HepG2 (cell line): Measurements from ENCODE around the gene UNC5CL. TPM values are rescaled to one million over a fixed set of nuclear protein-coding genes. Genes with fewer than 3 reads are reported as not detected.

Experiments
- ARNTL ChIP-seq: sonication (generic); formaldehyde crosslinking; IDR thresholded peaks from 2 replicates; pipeline ENCODE4 v1.4.0; 2020; ENCODE audit warnings: mild to moderate bottlenecking, missing genetic modification reagents
- GZF1 ChIP-seq: sonication (generic); formaldehyde crosslinking; IDR thresholded peaks from 2 replicates; pipeline ENCODE4 v1.5.1; 2020; ENCODE audit warnings: mild to moderate bottlenecking, missing genetic modification reagents
- HNF4G ChIP-seq, 2 experiments: sonication (generic) in 1 of 2; formaldehyde crosslinking in 1 of 2; IDR thresholded peaks; 2 replicates each; pipeline versions ENCODE4 v1.4.0 to v1.6.1; 2011 to 2020; ENCODE audit warnings: borderline replicate concordance in 2 of 2, low read depth in 2 of 2, mild to moderate bottlenecking in 2 of 2, low read length in 1 of 2, missing genetic modification reagents in 1 of 2, moderate library complexity in 1 of 2
- HNRNPK ChIP-seq: fragments of 200-400 bp; formaldehyde crosslinking; IDR thresholded peaks from 2 replicates; pipeline ENCODE4 v1.6.1; 2018; ENCODE audit warnings: low read length, low read depth, moderate library complexity, mild to moderate bottlenecking; ENCODE audit not compliant: poor library complexity, severe bottlenecking
- IRF1 ChIP-seq: sonication (generic); formaldehyde crosslinking; IDR thresholded peaks from 2 replicates; pipeline ENCODE4 v1.4.0; 2020; ENCODE audit warnings: low read depth, mild to moderate bottlenecking, missing genetic modification reagents
- KLF12 ChIP-seq: sonication (generic); formaldehyde crosslinking; IDR thresholded peaks from 2 replicates; pipeline ENCODE4 v1.4.0; 2020; ENCODE audit warnings: missing genetic modification reagents, borderline replicate concordance
- NCOA2 ChIP-seq: sonication (generic); formaldehyde crosslinking; IDR thresholded peaks from 2 replicates; pipeline ENCODE4 v1.8.0; 2022; ENCODE audit warnings: inconsistent platforms
- PHF8 ChIP-seq: sonication (generic); formaldehyde crosslinking; IDR thresholded peaks from 2 replicates; pipeline ENCODE4 v1.5.0; 2020; ENCODE audit warnings: missing genetic modification reagents
- RNF2 ChIP-seq: fragments of 450-650 bp; conservative IDR thresholded peaks from 2 replicates; pipeline ENCODE4 v1.6.1; 2016; ENCODE audit warnings: low read depth
- RXRA ChIP-seq: sonication (generic); formaldehyde crosslinking; IDR thresholded peaks from 2 replicates; pipeline ENCODE4 v1.5.1; 2020; ENCODE audit warnings: missing genetic modification reagents
- SALL2 ChIP-seq: sonication (generic); formaldehyde crosslinking; IDR thresholded peaks from 2 replicates; pipeline ENCODE4 v1.8.1; 2023; ENCODE audit warnings: mild to moderate bottlenecking, missing genetic modification reagents, inconsistent platforms
- TCF7 ChIP-seq: sonication (generic); IDR thresholded peaks from 2 replicates; pipeline ENCODE4 v1.6.1; 2016; ENCODE audit warnings: antibody characterized with exemption, low read depth
- ZBTB7A ChIP-seq: sonication (generic); formaldehyde crosslinking; IDR thresholded peaks from 2 replicates; pipeline ENCODE4 v1.8.0; 2022; ENCODE audit warnings: mild to moderate bottlenecking, missing genetic modification reagents
- ZNF101 ChIP-seq: sonication (generic); formaldehyde crosslinking; IDR thresholded peaks from 2 replicates; pipeline ENCODE4 v1.4.0; 2020; ENCODE audit warnings: mild to moderate bottlenecking, low read depth, missing genetic modification reagents, borderline replicate concordance
- ZNF292 ChIP-seq: sonication (generic); formaldehyde crosslinking; IDR thresholded peaks from 2 replicates; pipeline ENCODE4 v1.8.1; 2022; ENCODE audit warnings: mild to moderate bottlenecking, low read depth, missing genetic modification reagents, borderline replicate concordance
- ZNF451 ChIP-seq: sonication (generic); formaldehyde crosslinking; IDR thresholded peaks from 2 replicates; pipeline ENCODE4 v1.5.0; 2020; ENCODE audit warnings: mild to moderate bottlenecking, missing genetic modification reagents
- ZNF550 ChIP-seq: sonication (generic); formaldehyde crosslinking; IDR thresholded peaks from 2 replicates; pipeline ENCODE4 v1.4.0; 2020; ENCODE audit warnings: mild to moderate bottlenecking, missing genetic modification reagents, borderline replicate concordance
- ZNF598 ChIP-seq: sonication (generic); formaldehyde crosslinking; IDR thresholded peaks from 2 replicates; pipeline ENCODE4 v1.5.1; 2020; ENCODE audit warnings: mild to moderate bottlenecking, missing genetic modification reagents, borderline replicate concordance
- ZNF75D ChIP-seq: sonication (generic); formaldehyde crosslinking; IDR thresholded peaks from 2 replicates; pipeline ENCODE4 v1.8.1; 2023; ENCODE audit warnings: missing genetic modification reagents, mild to moderate bottlenecking, borderline replicate concordance
- ZNF770 ChIP-seq: sonication (generic); formaldehyde crosslinking; IDR thresholded peaks from 2 replicates; pipeline ENCODE4 v1.5.0; 2020; ENCODE audit warnings: mild to moderate bottlenecking, missing genetic modification reagents
- ZNF816 ChIP-seq: sonication (generic); formaldehyde crosslinking; IDR thresholded peaks from 2 replicates; pipeline ENCODE4 v1.8.0; 2022; ENCODE audit warnings: missing genetic modification reagents, mild to moderate bottlenecking, borderline replicate concordance
- ZNF879 ChIP-seq: sonication (generic); formaldehyde crosslinking; IDR thresholded peaks from 2 replicates; pipeline ENCODE4 v1.8.1; 2023; ENCODE audit warnings: missing genetic modification reagents
- polyA plus RNA-seq, 8 experiments: library from polyadenylated mRNA; depleted of rRNA in 3 of 8; stranded (reverse) in 7 of 8; unstranded in 1 of 8; fragments of >200 nt; fragmentation: Illumina TruSeq in 4 of 8; extraction: Trizol in 4 of 8; gene quantifications; 2 replicates each; pipeline versions ENCODE4 v1.2.1 to v1.2.3, GENCODE V29; 2011 to 2016; ENCODE audit warnings: low read depth in 4 of 8, missing spikeins in 1 of 8, mixed read lengths in 1 of 8; ENCODE audit not compliant: insufficient read depth in 1 of 8
- total RNA-seq, 5 experiments: library from RNA; depleted of rRNA; stranded (reverse); fragments of >200 nt; fragmentation: Illumina TruSeq; extraction: Trizol; gene quantifications; 2 replicates each; pipeline ENCODE4 v1.2.3, GENCODE V29; 2016; ENCODE audit warnings: low read depth in 1 of 5
- TF ChIP-seq, protein P1 (sequence below): IDR thresholded peaks from 2 replicates; pipeline ENCODE4 v1.6.1; 2016; ENCODE audit warnings: missing genetic modification reagents, missing compliant biosample characterization
- TF ChIP-seq, protein P2 (sequence below): sonication (generic); formaldehyde crosslinking; IDR thresholded peaks from 2 replicates; pipeline ENCODE4 v1.4.0; 2020; ENCODE audit warnings: missing genetic modification reagents, borderline replicate concordance

Gene UNC5CL
- total and polyA plus RNA-seq, 2 of the 13 experiments (the other 11 are each of a cell fraction or from before 2014, with no cell fraction given), result 2.4 to 2.5 TPM

DNA sequence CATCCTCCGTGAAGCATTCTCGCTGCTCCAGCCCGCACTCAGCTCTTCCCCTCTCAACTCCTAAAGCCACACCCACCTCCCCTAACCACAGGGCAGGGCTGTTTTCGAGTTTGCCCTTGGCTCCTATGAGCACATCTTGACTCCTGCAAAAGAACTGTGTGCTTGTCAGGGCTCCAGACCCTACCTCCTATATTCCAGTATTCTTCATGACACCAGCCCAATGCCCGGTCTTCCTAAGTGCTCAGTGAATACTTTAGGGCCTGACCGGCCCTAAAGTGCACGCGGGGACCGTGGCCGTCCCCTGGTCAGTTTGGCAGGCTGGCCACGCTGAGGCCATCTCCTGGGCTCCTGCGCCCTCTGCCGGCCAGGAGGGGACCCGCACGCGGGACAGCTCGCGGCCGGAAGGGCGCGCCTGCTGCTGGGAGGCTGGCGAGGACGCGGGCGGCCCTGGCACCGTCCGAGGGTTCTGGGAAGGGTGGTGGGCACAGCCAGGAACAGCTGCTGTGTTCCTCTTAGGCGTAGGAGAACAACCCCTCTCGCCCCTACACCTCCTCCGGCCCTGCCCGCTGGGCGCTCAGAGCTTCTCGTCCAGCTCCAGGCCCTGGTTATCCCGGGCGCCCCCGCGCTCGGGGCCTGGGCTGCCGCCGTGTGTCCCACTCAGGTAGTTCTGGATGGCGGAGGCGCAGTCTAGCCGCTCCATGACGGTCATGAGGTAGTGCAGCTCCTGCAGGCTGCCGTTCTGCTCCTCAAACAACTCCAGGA, 11.0 kb downstream of the UNC5CL start (continued):
- TF ChIP-seq ZNF550 (CRISPR knock-in tag) (no peak), ZNF770 (CRISPR knock-in tag) (no peak), RXRA (CRISPR knock-in tag) (peak; percentile 71), KLF12 (CRISPR knock-in tag) (peak; percentile 42; the same call in 1 of the 2 replicates), HNF4G (IDR thresholded peaks at IDR 0.05; ENCODE audit: borderline replicate concordance, low read depth, low read length) (no peak), HNF4G (CRISPR knock-in tag; IDR thresholded peaks at IDR 0.05; ENCODE audit: borderline replicate concordance, low read depth) (peak; percentile 48; the same call in 1 of the 2 replicates), ZNF101 (CRISPR knock-in tag) (no peak; the same call in 1 of the 2 replicates), ARNTL (CRISPR knock-in tag) (no peak), PHF8 (CRISPR knock-in tag) (peak; percentile 59), ZNF451 (CRISPR knock-in tag) (0 out of 2 replicates have a peak, but pooled peaks have one; percentile 68), ZNF879 (CRISPR knock-in tag) (no peak), GZF1 (no peak), TCF7 (no peak), ZNF75D (CRISPR knock-in tag) (no peak), HNRNPK (peak; percentile 10), IRF1 (CRISPR knock-in tag) (no peak), ZBTB7A (CRISPR knock-in tag) (no peak), ZNF598 (CRISPR knock-in tag) (peak; percentile 90; the same call in 1 of the 2 replicates), ZNF292 (CRISPR knock-in tag) (no peak), NCOA2 (CRISPR knock-in tag) (no peak), SALL2 (CRISPR knock-in tag) (peak; percentile 82), RNF2 (0 out of 2 replicates have a peak, but pooled peaks have one; percentile 34), ZNF816 (CRISPR knock-in tag) (no peak)
- TF ChIP-seq, protein P1, sequence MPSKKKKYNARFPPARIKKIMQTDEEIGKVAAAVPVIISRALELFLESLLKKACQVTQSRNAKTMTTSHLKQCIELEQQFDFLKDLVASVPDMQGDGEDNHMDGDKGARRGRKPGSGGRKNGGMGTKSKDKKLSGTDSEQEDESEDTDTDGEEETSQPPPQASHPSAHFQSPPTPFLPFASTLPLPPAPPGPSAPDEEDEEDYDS (CRISPR knock-in tag), result no peak
- TF ChIP-seq, protein P2, sequence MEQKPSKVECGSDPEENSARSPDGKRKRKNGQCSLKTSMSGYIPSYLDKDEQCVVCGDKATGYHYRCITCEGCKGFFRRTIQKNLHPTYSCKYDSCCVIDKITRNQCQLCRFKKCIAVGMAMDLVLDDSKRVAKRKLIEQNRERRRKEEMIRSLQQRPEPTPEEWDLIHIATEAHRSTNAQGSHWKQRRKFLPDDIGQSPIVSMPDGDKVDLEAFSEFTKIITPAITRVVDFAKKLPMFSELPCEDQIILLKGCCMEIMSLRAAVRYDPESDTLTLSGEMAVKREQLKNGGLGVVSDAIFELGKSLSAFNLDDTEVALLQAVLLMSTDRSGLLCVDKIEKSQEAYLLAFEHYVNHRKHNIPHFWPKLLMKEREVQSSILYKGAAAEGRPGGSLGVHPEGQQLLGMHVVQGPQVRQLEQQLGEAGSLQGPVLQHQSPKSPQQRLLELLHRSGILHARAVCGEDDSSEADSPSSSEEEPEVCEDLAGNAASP (CRISPR knock-in tag), result peak; percentile 82
